Measurements from ENCODE around the gene RPL22L1.
A peak's percentile ranks its signal among the peaks of the same experiment; 100 is the strongest.

RPL22L1 gene

GRCh38 chr3:170869239-170869590 is 780 bp downstream of the RPL22L1 start:
- Histone ChIP-seq H3K79me2 (ENCODE audit: insufficient read depth, low read length) (peaks cover 29% of the 10 kb centered on the region), H3K36me3 (ENCODE audit: insufficient read depth, low read length) (peaks cover 40% of the 10 kb centered on the region), H4K20me1 (ENCODE audit: insufficient read depth, low read length) (peaks cover 24% of the 10 kb centered on the region), H3K4me3 (ENCODE audit: low read depth in 1 of 2, low read length in 2 of 2) (peak overlapping the region; percentile 75 to 77), H3K4me2 (ENCODE audit: insufficient read depth, low read length) (peak overlapping the region; percentile 75), H3K9me3 (ENCODE audit: insufficient read depth, low read length, severe bottlenecking) (no peaks in the 10 kb centered on the region), H2AFZ (ENCODE audit: low read depth, low read length) (peak overlapping the region; percentile 96), H3K4me1 (ENCODE audit: insufficient read depth, low read length) (peaks cover 32% of the 10 kb centered on the region), H3K27me3 (ENCODE audit: insufficient read depth, low read length, poor library complexity) (no peaks in the 10 kb centered on the region), H3K27ac (ENCODE audit: low read length) (peak overlapping the region; percentile 85), H3K9ac (ENCODE audit: low read depth, low read length) (peak overlapping the region; percentile 76)
- TF ChIP-seq CTCF (IDR thresholded peaks at IDR 0.05; ENCODE audit: borderline replicate concordance, extremely low read depth, low read length, poor library complexity, severe bottlenecking) = no peak
- TF ChIP-seq EZH2 (IDR thresholded peaks at IDR 0.05; ENCODE audit: borderline replicate concordance, low read depth, low read length, severe bottlenecking) = no peak
- no peak for DNase-seq
- no peak for ATAC-seq (ENCODE audit: insufficient read depth, low read depth)

DNA sequence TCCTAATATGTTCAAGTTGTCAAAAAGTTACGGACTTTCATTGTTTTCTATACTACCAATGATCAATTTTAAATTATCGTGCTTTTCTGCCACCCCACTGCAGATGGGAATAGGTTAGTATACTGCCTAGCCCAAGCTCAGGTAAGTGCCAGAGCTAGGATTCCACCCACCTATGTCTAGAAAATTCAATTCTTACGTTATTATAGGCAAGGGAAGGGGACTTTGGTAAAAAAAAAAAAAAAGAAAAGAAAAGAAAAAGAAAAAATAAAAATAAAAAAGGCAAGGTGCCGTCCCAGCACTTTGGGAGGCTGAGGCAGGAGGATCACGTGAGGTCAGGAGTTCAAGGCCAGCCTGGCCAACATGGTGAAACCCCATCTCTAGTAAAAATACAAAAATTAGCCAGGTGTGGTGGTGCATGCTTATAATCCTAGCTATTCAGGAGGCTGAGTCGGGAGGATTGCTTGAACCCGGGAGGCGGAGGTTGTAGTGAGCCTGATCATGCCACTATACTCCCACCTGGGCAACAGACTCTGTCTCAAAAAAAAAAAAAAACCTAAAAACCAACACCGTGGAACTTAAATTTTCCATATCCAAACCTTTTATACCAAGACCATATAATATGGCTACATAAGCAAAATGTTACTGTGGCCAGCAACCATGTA is 1.3 kb downstream of the RPL22L1 start:
- Histone ChIP-seq H3K27ac (ENCODE audit: low read length) (peak overlapping the region; percentile 85), H3K9me3 (ENCODE audit: insufficient read depth, low read length, severe bottlenecking) (no peaks in the 10 kb centered on the region), H3K4me2 (ENCODE audit: insufficient read depth, low read length) (peak overlapping the region; percentile 75), H3K36me3 (ENCODE audit: insufficient read depth, low read length) (peaks cover 40% of the 10 kb centered on the region), H3K9ac (ENCODE audit: low read depth, low read length) (peak overlapping the region; percentile 76), H3K4me1 (ENCODE audit: insufficient read depth, low read length) (peaks cover 32% of the 10 kb centered on the region), H4K20me1 (ENCODE audit: insufficient read depth, low read length) (peaks cover 24% of the 10 kb centered on the region), H3K27me3 (ENCODE audit: insufficient read depth, low read length, poor library complexity) (no peaks in the 10 kb centered on the region), H2AFZ (ENCODE audit: low read depth, low read length) (no peak overlapping the region), H3K4me3 (ENCODE audit: low read depth in 1 of 2, low read length in 2 of 2) (peak overlapping the region; percentile 75 to 77), H3K79me2 (ENCODE audit: insufficient read depth, low read length) (peaks cover 29% of the 10 kb centered on the region)
- ATAC-seq (ENCODE audit: insufficient read depth, low read depth) (no peak), DNase-seq (no peak)
- TF ChIP-seq EZH2 (IDR thresholded peaks at IDR 0.05; ENCODE audit: borderline replicate concordance, low read depth, low read length, severe bottlenecking) (no peak), CTCF (IDR thresholded peaks at IDR 0.05; ENCODE audit: borderline replicate concordance, extremely low read depth, low read length, poor library complexity, severe bottlenecking) (no peak)

- H3K4me1 ChIP-seq (ENCODE audit: insufficient read depth, low read length) = peaks cover 32% of the 10 kb centered on the region
- H3K27me3 ChIP-seq (ENCODE audit: insufficient read depth, low read length, poor library complexity) = no peaks in the 10 kb centered on the region
- H3K36me3 ChIP-seq (ENCODE audit: insufficient read depth, low read length) = peaks cover 40% of the 10 kb centered on the region
- peak overlapping the region; percentile 75 to 77; a peak in 2 of 4 replicates for H3K4me3 ChIP-seq (ENCODE audit: low read depth in 1 of 2, low read length in 2 of 2)
- H3K9me3 ChIP-seq (ENCODE audit: insufficient read depth, low read length, severe bottlenecking) = no peaks in the 10 kb centered on the region
- H3K27ac ChIP-seq (ENCODE audit: low read length) = no peak overlapping the region
- TF ChIP-seq EZH2 (IDR thresholded peaks at IDR 0.05; ENCODE audit: borderline replicate concordance, low read depth, low read length, severe bottlenecking) = no peak
- no peak for TF ChIP-seq CTCF (IDR thresholded peaks at IDR 0.05; ENCODE audit: borderline replicate concordance, extremely low read depth, low read length, poor library complexity, severe bottlenecking)
- no peak overlapping the region for H3K9ac ChIP-seq (ENCODE audit: low read depth, low read length)
- peak overlapping the region; percentile 75; the same call in 1 of the 2 replicates for H3K4me2 ChIP-seq (ENCODE audit: insufficient read depth, low read length)
- H3K79me2 ChIP-seq (ENCODE audit: insufficient read depth, low read length) = peaks cover 29% of the 10 kb centered on the region
- DNase-seq = no peak
- peaks cover 24% of the 10 kb centered on the region for H4K20me1 ChIP-seq (ENCODE audit: insufficient read depth, low read length)
- no peak overlapping the region for H2AFZ ChIP-seq (ENCODE audit: low read depth, low read length)
- ATAC-seq (ENCODE audit: insufficient read depth, low read depth) = no peak
Observed at GRCh38 chr3:170867143-170867937, 2.7 kb downstream of the RPL22L1 start.

Measured in DND-41 (cell line).